ENCODE data around the gene SULF2.
"Not testable (repeated sequence)": the region's sequence is repeated elsewhere in the genome, so short reads cannot be mapped to it uniquely, and the experiment has no call there.

Gene SULF2

DNA sequence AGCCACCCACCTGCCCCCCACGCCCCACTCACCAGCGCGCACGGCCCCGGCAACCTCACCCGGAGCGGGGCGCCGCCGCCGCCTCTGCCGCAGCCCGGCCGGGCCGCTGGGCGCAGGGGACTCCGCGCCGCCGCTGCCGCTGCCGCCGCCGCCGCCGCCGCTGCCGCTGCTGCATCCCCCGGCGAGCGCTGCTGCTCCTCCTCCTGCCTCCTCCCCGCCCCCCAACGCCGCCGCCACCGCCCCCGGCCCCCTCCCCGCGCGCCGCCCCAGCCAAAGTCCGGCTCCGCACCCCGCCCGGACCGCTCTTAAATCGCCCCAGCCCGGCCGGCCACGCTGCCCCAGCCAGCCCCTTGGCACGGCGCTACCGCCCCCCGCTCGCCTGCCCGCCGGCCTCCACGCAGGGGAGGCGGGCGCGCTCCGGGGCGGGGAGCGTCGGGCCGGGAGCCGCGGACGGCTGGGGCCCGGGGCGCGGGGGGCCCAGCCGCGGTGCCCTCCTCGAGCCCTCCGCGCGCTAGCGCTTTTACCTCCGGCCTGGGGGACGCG, at the start of gene SULF2:
Gene SULF2, minus strand, starts transcription at position 171 of the 543 bp plus-strand sequence. CDS start 28,118 bp downstream, outside the sequence.
- no peak for DNase-seq

- DNase-seq: not testable (repeated sequence)
Observed at GRCh38 chr20:47831675-47832074, 46.4 kb upstream of the SULF2 start.

GRCh38 chr20:47826716-47827115, 41.4 kb upstream of the SULF2 start:
- not testable (repeated sequence) for DNase-seq

DNA sequence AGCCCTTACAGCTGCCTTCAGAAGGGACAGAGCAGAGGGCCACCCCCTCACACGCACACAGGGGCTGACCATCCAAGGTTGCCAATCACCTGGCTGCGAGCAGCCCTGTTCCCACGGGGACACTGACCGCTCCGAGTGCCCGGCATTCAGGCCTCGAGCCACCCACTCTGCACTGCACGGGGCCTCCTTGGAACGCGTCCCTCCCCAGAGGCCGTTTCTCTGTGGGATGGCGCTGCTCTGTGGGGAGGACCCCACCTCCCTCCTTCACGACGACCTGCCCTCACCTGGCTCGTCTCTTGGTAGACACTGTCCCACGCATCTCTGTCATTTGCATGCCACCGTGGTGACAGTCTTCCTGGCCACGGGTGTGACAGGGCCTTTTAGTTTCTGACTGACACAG, 40.7 kb upstream of the SULF2 start:
- DNase-seq: not testable (repeated sequence)

GRCh38 chr20:47825011-47825762, 39.9 kb upstream of the SULF2 start:
- DNase-seq: no peak

DNA sequence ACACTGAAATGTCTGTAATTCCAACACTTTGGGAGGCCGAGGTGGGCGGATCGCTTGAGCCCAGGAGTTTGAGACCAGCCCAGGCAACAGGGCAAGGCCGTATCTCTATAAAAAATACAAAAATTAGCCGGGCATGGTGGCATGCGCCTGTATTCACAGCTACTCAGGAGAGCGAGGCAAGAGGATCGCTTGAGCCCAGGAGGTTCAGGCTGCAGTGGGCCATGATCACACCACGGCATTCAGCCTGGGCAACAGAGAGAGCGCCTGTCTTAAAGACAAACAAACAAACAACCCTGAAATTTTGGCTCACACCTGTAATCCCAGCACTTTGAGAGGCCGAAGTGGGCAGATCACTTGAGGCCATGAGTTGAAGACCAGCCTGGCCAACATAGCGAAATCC, 38.7 kb upstream of the SULF2 start:
- DNase-seq: not testable (repeated sequence)

DNA sequence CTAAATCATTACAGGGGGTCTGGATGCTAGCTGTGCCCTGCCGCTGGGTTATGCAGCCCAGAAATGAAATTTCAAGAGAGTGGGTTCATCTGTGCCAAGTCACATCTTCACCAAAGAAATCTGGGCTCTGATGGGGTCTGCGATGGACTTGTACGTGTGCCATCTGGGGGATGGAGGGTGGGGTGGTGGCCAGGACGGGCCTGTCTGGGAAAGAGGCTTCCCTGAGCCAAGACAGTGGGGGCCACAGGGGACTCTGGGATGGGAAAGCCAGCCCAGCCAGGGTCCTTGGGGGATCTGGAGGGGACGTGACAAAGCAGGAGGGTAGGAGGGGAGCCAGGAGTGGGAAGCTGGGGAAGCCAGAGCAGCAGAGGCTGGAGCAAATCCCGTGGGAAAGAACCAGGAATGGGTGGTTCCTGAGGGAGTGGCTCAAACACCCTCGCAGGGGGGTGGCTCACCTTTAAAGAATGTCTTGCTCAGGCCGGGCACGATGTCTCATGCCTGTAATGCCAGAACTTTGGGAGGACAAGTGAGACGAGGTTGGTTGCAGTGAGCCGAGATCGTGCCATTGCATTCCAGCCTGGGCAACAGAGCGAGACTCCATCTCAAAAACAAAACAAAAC, 36.3 kb upstream of the SULF2 start:
- DNase-seq: no peak

GRCh38 chr20:47818996-47819609, 33.8 kb upstream of the SULF2 start:
- DNase-seq: no peak

- no peak for DNase-seq
Observed at GRCh38 chr20:47818466-47818865, 33.2 kb upstream of the SULF2 start.

GRCh38 chr20:47818016-47818415, 32.7 kb upstream of the SULF2 start:
- DNase-seq: no peak

DNA sequence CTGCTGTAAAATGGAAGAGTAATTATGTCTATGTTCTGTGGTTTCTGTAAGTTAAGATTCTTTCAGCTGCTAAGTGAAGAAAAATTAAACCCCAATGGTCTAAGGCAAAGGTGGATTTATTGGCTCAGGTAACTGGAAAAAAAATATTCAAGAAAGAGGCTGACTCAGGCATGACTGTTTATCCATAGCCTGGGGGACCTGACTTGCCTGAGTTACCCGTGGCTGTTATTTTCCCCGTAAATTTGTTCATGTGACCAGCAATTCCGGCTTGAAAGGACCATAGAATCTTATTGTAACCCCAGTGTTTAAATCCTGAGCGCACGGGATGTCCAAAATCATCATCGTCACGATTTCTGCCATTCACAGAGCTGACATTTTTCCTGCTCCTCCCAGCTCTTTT, 32.3 kb upstream of the SULF2 start:
- DNase-seq: no peak

- DNase-seq: no peak
Observed at GRCh38 chr20:47816487-47817451, 31.5 kb upstream of the SULF2 start.

GRCh38 chr20:47815866-47816265, 30.6 kb upstream of the SULF2 start:
- no peak for DNase-seq

GRCh38 chr20:47815416-47815806, 30.1 kb upstream of the SULF2 start:
- DNase-seq: no peak

DNA sequence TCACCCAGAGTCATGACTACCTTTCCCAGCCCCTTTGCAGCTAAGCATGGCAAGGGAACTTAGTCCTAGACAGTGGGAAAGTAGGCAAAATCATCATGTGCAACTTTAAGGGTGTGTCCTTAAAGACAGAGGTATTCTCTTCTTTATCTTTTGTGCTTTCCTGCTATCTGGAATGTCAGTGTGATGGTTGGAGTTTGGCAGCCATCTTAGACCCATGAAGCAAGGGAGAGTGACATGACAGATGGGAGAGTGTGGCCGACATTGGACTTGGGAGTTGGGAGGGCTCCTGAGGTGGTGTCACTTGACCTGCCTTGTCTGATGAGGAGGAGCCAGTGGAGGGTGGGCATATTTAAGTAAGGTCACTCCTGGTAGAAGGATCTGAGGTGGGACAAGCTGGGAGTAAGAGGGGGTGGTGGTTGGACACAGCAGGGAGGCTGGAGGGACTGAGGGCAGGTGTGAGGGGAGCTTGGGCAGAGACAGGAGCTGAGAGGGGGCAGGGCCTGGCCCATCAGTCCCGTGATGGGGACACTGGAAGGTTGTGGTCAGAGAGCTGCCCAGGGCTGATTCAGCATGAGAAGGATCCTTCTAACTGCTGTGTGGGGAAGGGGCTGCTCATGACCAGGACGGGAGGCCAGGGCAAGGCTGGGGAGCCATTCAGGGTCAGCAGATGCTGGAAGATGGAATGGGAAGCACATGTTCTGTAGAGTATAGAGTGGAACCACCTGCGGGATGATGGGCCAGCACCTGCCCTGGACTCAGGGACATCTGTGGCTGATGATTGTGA, 29.5 kb upstream of the SULF2 start:
- no peak for DNase-seq

DNA sequence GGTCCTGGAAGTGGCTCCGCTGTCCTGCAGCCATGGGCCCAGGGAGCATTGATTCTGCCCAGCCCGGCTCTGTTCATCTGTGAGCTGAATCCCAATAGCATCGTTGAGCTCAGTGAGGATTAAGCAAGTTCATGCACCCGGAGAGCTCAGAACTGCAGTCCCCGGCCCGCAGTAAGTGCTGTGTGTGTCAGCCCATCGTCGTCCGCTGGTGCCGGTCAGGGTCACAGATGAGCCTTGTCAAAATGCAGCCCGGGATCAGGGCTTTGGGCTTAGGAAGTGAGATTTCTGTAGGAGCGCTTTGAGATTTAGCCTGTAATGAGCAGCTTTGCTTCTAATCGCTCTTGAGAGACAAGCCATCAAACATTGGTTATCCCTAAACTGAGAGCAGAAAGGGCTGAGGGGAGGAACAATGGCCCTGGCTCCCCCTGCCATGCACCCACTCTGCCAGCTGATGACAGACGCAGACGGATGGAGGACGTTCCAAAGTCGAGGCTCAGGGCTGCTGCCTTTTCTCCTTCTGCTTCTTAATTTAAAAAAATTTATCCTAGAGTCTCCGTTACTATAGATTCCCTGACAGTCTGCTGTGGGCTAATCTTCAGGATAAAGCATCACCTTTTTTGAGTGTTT, 25.6 kb upstream of the SULF2 start:
- DNase-seq: no peak

DNA sequence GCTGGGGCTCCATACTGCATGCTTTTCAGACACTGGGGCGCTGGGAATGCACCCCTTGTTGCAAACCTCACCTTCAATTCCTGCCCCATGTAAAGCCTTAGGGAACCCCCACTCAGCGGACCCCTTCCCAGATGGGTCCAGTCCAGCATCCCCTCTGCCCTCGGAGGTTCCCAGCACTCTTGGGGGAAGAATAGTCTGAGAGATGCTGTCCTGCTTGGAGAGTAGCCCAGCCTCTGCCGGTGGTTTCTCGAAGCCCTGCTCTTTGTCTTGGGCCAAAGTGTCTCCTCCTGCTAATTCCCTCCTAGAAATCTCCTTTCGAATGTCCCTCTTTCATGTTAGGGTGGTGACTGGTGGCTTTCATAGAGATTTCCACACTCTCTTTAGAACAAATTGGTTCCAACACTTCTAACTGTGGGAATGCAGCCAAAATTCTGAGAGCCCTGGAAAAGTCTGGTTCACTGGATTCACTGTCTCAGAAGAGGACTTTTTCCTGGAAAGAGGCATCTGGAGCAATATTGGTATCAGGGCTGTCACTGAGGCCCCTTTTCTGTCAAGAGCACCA, 24.9 kb upstream of the SULF2 start:
- no peak for DNase-seq

- no peak for DNase-seq
Observed at GRCh38 chr20:47809161-47809960, 24.1 kb upstream of the SULF2 start.

- no peak for DNase-seq
Observed at GRCh38 chr20:47805951-47806350, 20.7 kb upstream of the SULF2 start.

- not testable (repeated sequence) for DNase-seq
Observed at GRCh38 chr20:47804972-47805371, 19.7 kb upstream of the SULF2 start.

Data from activated CD4-positive, alpha-beta T cell treated with anti-CD3 and anti-CD28 coated beads, Interleukin-2, amount 50 U/mL, for 1 hour (primary cell).